Trophoblast cell (in vitro differentiated cells and primary cell): ENCODE data around the gene ALLC.

Source experiments
- DNase-seq, 2 donors: peaks; one replicate each; pipeline ENCODE4 v3.0.0-alpha.2; 2016
- H2AFZ ChIP-seq: 2 replicates; pipeline ENCODE4 v1.6.1; 2013; ENCODE audit warnings: low read length, moderate library complexity, mild to moderate bottlenecking; ENCODE audit not compliant: insufficient read depth, poor library complexity
- H2AK5ac ChIP-seq: 2 replicates; pipeline ENCODE4 v1.6.1; 2013; ENCODE audit warnings: mild to moderate bottlenecking, low read length
- H2BK120ac ChIP-seq: 2 replicates; pipeline ENCODE4 v1.6.1; 2013; ENCODE audit warnings: low read length, mild to moderate bottlenecking, moderate library complexity; ENCODE audit not compliant: insufficient read depth, poor library complexity
- H2BK12ac ChIP-seq: 2 replicates; pipeline ENCODE4 v1.6.1; 2013; ENCODE audit warnings: mild to moderate bottlenecking, low read length, moderate library complexity
- H2BK5ac ChIP-seq: 2 replicates; pipeline ENCODE4 v1.6.1; 2013; ENCODE audit warnings: low read length, low read depth, moderate library complexity, mild to moderate bottlenecking; ENCODE audit not compliant: poor library complexity
- H3K14ac ChIP-seq: 2 replicates; pipeline ENCODE4 v1.6.1; 2013; ENCODE audit warnings: mild to moderate bottlenecking, low read length
- H3K18ac ChIP-seq: 2 replicates; pipeline ENCODE4 v1.6.1; 2013; ENCODE audit warnings: mild to moderate bottlenecking, low read length
- H3K23ac ChIP-seq: 2 replicates; pipeline ENCODE4 v1.6.1; 2013; ENCODE audit warnings: low read length
- H3K27ac ChIP-seq: 2 replicates; pipeline ENCODE4 v1.5.1; 2013; ENCODE audit warnings: low read depth, mild to moderate bottlenecking, inconsistent platforms, low read length, moderate library complexity
- H3K27me3 ChIP-seq: 2 replicates; pipeline ENCODE4 v1.6.1; 2013; ENCODE audit warnings: inconsistent platforms, mild to moderate bottlenecking, low read length, moderate library complexity; ENCODE audit not compliant: insufficient read depth
- H3K36me3 ChIP-seq, 2 experiments: 1 replicate in 1 of 2; 2 replicates in 1 of 2; pipeline ENCODE4 v1.6.1; 2013; ENCODE audit warnings: low read length in 2 of 2, mild to moderate bottlenecking in 2 of 2, moderate library complexity in 1 of 2; ENCODE audit not compliant: insufficient read depth in 2 of 2, control insufficient read depth in 1 of 2
- H3K4ac ChIP-seq: 2 replicates; pipeline ENCODE4 v1.6.1; 2013; ENCODE audit warnings: low read depth, mild to moderate bottlenecking, low read length, moderate library complexity
- H3K4me1 ChIP-seq, 2 experiments: 1 replicate in 1 of 2; 2 replicates in 1 of 2; pipeline ENCODE4 v1.6.1; 2013; ENCODE audit warnings: low read length in 2 of 2, mild to moderate bottlenecking in 2 of 2, moderate library complexity in 1 of 2; ENCODE audit not compliant: insufficient read depth in 2 of 2, control insufficient read depth in 1 of 2
- H3K4me2 ChIP-seq: 2 replicates; pipeline ENCODE4 v1.6.1; 2013; ENCODE audit warnings: inconsistent platforms, mild to moderate bottlenecking, low read length, moderate library complexity
- H3K4me3 ChIP-seq: 2 replicates; pipeline ENCODE4 v1.5.1; 2013; ENCODE audit warnings: mild to moderate bottlenecking, low read depth, low read length, inconsistent platforms
- H3K79me1 ChIP-seq: one replicate; pipeline ENCODE4 v1.6.1; 2013; ENCODE audit warnings: low read length
- H3K79me2 ChIP-seq: 2 replicates; pipeline ENCODE4 v1.6.1; 2013; ENCODE audit warnings: low read length, mild to moderate bottlenecking; ENCODE audit not compliant: control insufficient read depth, insufficient read depth, poor library complexity
- H3K9ac ChIP-seq: 2 replicates; pipeline ENCODE4 v1.6.1; 2013; ENCODE audit warnings: mild to moderate bottlenecking, low read length
- H3K9me3 ChIP-seq: 2 replicates; pipeline ENCODE4 v1.6.1; 2013; ENCODE audit warnings: low read depth, mild to moderate bottlenecking, control low read depth, inconsistent platforms, low read length; ENCODE audit not compliant: insufficient read depth
- H4K12ac ChIP-seq: 2 replicates; pipeline ENCODE4 v1.6.1; 2013; ENCODE audit warnings: low read depth, mild to moderate bottlenecking, low read length, moderate library complexity
- H4K8ac ChIP-seq: 2 replicates; pipeline ENCODE4 v1.6.1; 2013; ENCODE audit warnings: low read depth, mild to moderate bottlenecking, low read length, moderate library complexity
- H4K91ac ChIP-seq: one replicate; pipeline ENCODE4 v1.6.1; 2013; ENCODE audit warnings: low read depth, mild to moderate bottlenecking, low read length, moderate library complexity
- WGBS: extraction: QIAGEN DNeasy Blood & Tissue Kit; methylation state at CpG from one replicate; pipeline ENCODE4 v1.1.7; 2013; ENCODE audit warnings: missing lambda C conversion rate; ENCODE audit not compliant: insufficient read length, insufficient coverage; ENCODE audit errors: extremely low coverage; 5-methylcytosine and 5-hydroxymethylcytosine counted together

The ALLC gene

GRCh38 chr2:3708576-3708975, 50.6 kb downstream of the ALLC start:
- Histone ChIP-seq H3K14ac (no peak overlapping the region), H2BK120ac (no peak overlapping the region), H2BK5ac (no peak overlapping the region), H3K4ac (no peak overlapping the region), H2AFZ (no peak overlapping the region), H3K9me3 (no peaks in the 10 kb centered on the region), H3K27ac (no peak overlapping the region), H3K27me3 (no peaks in the 10 kb centered on the region), H3K4me3 (no peak overlapping the region), H4K8ac (no peak overlapping the region), H4K91ac (no peak overlapping the region), H3K23ac (no peak overlapping the region), H3K36me3 (no peaks in the 10 kb centered on the region), H2AK5ac (no peak overlapping the region), H3K9ac (no peak overlapping the region), H4K12ac (no peak overlapping the region), H3K79me1 (no peaks in the 10 kb centered on the region), H3K4me1 (no peaks in the 10 kb centered on the region), H3K18ac (no peak overlapping the region), H2BK12ac (no peak overlapping the region), H3K4me2 (no peak overlapping the region), H3K79me2 (no peaks in the 10 kb centered on the region)
- DNase-seq: no peak
- WGBS: no CpG with 5 or more reads among the region's 4 CpGs

DNA sequence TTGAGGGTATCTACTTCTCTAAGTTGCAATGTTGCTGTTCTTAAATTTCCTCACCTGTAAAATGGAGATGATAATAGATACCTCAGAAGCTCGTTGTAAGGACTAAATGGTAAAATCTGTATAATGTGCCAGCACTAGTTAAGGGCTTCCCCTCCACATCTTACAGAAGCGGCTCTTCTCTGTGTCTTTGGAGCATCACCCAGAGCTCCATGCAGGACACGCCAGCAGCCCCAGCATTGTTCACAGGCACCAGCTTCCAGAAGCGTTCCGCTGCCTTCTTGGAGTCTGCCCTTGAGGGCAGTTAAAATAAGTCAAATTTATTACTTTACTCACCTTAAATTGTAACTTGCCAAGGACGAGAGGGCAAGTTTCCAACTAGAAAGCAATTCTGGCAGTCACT, 51.2 kb downstream of the ALLC start:
- H3K9ac ChIP-seq: no peak overlapping the region
- no peak overlapping the region for H2AFZ ChIP-seq
- no peak overlapping the region for H4K91ac ChIP-seq
- H3K36me3 ChIP-seq: no peaks in the 10 kb centered on the region
- no peaks in the 10 kb centered on the region for H3K79me2 ChIP-seq
- no peak overlapping the region for H3K4me3 ChIP-seq
- H3K18ac ChIP-seq: no peak overlapping the region
- H2BK12ac ChIP-seq: no peak overlapping the region
- no peaks in the 10 kb centered on the region for H3K4me1 ChIP-seq
- no peak overlapping the region for H3K27ac ChIP-seq
- H3K4me2 ChIP-seq: no peak overlapping the region
- H3K9me3 ChIP-seq: no peaks in the 10 kb centered on the region
- no peak for DNase-seq
- no peaks in the 10 kb centered on the region for H3K27me3 ChIP-seq
- no peak overlapping the region for H2AK5ac ChIP-seq
- no peak overlapping the region for H3K14ac ChIP-seq
- no peak overlapping the region for H2BK5ac ChIP-seq
- H3K79me1 ChIP-seq: no peaks in the 10 kb centered on the region
- H3K4ac ChIP-seq: no peak overlapping the region
- H4K8ac ChIP-seq: no peak overlapping the region
- no peak overlapping the region for H2BK120ac ChIP-seq
- no peak overlapping the region for H4K12ac ChIP-seq
- no peak overlapping the region for H3K23ac ChIP-seq
- WGBS: no CpG with 5 or more reads among the region's 6 CpGs

- Histone ChIP-seq H2AK5ac (no peak overlapping the region), H2BK12ac (no peak overlapping the region), H3K23ac (no peak overlapping the region), H2BK120ac (no peak overlapping the region), H2BK5ac (no peak overlapping the region), H3K9ac (no peak overlapping the region), H2AFZ (no peak overlapping the region), H3K4ac (no peak overlapping the region), H3K18ac (no peak overlapping the region), H3K79me2 (no peaks in the 10 kb centered on the region), H4K8ac (no peak overlapping the region), H3K4me1 (no peaks in the 10 kb centered on the region), H3K9me3 (no peaks in the 10 kb centered on the region), H3K14ac (no peak overlapping the region), H3K27ac (no peak overlapping the region), H4K12ac (no peak overlapping the region), H3K36me3 (no peaks in the 10 kb centered on the region), H3K4me3 (no peak overlapping the region), H3K4me2 (no peak overlapping the region), H3K79me1 (no peaks in the 10 kb centered on the region), H3K27me3 (no peaks in the 10 kb centered on the region), H4K91ac (no peak overlapping the region)
- DNase-seq: no peak
- WGBS: no CpG with 5 or more reads among the region's 3 CpGs
These were observed 54.4 kb downstream of the ALLC start for GRCh38 chr2:3712424-3712823.

DNA sequence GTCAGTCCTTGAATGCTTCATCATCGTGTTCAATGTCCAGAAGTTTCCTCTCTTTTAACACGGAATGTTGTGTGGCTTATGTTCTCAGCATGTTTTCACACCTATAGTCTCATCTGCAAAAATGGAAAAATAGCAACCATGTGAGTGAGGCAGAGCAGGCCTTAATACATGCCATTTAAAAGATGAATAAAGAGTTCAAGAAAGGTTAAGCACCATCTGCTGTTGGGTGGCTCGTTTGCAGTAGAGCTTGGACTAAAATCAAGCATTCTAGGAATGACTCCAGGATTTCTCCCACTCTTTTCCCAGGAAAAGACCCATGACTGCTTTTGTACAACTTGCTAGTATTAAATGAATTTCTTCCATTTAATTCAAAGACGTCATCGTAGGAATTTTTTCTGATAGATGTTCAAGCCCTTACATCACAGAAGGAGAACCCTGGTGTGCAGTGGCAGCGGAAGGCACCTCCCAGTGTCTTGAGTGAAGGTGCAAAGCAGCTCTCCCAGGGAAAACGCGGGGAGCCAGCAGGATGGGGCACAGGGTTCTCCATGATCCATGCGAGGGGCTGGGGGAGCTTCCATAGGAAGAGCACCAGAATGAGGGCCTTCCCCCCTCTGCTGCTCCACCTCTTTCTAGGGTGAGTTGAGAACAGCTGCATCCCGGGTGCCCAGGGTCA, 55.0 kb downstream of the ALLC start:
- no peaks in the 10 kb centered on the region for H3K79me2 ChIP-seq
- no peak overlapping the region for H4K8ac ChIP-seq
- no peak overlapping the region for H3K9ac ChIP-seq
- H2BK120ac ChIP-seq: no peak overlapping the region
- no peak overlapping the region for H3K18ac ChIP-seq
- H3K23ac ChIP-seq: no peak overlapping the region
- no peak overlapping the region for H2BK12ac ChIP-seq
- H4K91ac ChIP-seq: no peak overlapping the region
- H3K4ac ChIP-seq: no peak overlapping the region
- no peak overlapping the region for H3K14ac ChIP-seq
- H4K12ac ChIP-seq: no peak overlapping the region
- no peak overlapping the region for H2AFZ ChIP-seq
- H2BK5ac ChIP-seq: no peak overlapping the region
- H3K79me1 ChIP-seq: no peaks in the 10 kb centered on the region
- H3K27me3 ChIP-seq: no peaks in the 10 kb centered on the region
- no peaks in the 10 kb centered on the region for H3K4me1 ChIP-seq
- no peak overlapping the region for H3K4me2 ChIP-seq
- H3K4me3 ChIP-seq: no peak overlapping the region
- H3K9me3 ChIP-seq: no peaks in the 10 kb centered on the region
- WGBS: no CpG with 5 or more reads among the region's 10 CpGs
- H2AK5ac ChIP-seq: no peak overlapping the region
- no peaks in the 10 kb centered on the region for H3K36me3 ChIP-seq
- DNase-seq: no peak
- H3K27ac ChIP-seq: no peak overlapping the region
